ENCODE results near the gene GAS6. TPM values are rescaled to one million over a fixed set of nuclear protein-coding genes. Genes with fewer than 3 reads are reported as not detected.

Gene GAS6
- total RNA-seq, 2 donors from 2014 or later, result 206 to 254 TPM

DNA sequence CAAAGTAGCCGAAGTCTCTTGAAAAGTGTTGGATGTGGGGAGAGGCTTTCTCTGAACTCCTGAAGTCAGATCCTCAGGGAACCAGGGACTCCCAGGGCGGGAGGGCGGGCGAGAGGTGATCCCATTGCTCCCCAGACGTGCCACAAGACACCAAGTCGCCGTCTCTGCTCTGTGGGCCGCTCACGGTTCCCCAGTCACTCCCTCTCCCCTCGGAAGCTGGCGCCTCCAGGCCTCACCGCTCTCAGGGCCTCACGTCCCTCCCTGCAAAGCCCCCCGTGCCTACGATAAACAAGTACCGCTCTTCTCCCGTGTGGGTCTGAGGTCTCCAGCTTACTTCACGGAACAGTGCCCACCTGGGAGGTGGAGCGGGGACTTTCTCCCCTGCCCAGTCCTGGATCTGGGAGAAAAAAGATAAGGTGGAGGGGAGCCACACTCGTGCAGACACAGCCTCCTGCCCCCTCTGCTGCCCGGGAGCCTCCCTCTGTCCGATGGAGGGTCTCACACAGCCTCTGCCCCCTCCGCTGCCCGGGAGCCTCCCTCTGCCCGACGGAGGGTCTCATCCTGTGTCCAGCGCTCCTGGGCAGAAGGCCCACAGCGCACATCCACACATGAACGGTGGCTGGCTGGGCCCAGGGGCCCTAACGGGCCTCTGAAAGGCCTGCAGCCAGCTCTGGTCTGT is 50.7 kb downstream of the GAS6 start:
- peaks cover 0 to 12% of the 10 kb centered on the region in 2 donors for H3K9me3 ChIP-seq
- DNase-seq (ENCODE audit: low spot score), result no peak
- TF ChIP-seq, protein P1, sequence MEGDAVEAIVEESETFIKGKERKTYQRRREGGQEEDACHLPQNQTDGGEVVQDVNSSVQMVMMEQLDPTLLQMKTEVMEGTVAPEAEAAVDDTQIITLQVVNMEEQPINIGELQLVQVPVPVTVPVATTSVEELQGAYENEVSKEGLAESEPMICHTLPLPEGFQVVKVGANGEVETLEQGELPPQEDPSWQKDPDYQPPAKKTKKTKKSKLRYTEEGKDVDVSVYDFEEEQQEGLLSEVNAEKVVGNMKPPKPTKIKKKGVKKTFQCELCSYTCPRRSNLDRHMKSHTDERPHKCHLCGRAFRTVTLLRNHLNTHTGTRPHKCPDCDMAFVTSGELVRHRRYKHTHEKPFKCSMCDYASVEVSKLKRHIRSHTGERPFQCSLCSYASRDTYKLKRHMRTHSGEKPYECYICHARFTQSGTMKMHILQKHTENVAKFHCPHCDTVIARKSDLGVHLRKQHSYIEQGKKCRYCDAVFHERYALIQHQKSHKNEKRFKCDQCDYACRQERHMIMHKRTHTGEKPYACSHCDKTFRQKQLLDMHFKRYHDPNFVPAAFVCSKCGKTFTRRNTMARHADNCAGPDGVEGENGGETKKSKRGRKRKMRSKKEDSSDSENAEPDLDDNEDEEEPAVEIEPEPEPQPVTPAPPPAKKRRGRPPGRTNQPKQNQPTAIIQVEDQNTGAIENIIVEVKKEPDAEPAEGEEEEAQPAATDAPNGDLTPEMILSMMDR (IDR thresholded peaks at IDR 0.05), result no peak
- H3K27ac ChIP-seq, result no peak overlapping the region
- peaks cover 0 to 33% of the 10 kb centered on the region in 2 donors for H3K4me1 ChIP-seq
- H3K27me3 ChIP-seq, result no peaks in the 10 kb centered on the region
- H3K36me3 ChIP-seq, result no peaks in the 10 kb centered on the region
- no peak overlapping the region for H3K4me3 ChIP-seq

DNA sequence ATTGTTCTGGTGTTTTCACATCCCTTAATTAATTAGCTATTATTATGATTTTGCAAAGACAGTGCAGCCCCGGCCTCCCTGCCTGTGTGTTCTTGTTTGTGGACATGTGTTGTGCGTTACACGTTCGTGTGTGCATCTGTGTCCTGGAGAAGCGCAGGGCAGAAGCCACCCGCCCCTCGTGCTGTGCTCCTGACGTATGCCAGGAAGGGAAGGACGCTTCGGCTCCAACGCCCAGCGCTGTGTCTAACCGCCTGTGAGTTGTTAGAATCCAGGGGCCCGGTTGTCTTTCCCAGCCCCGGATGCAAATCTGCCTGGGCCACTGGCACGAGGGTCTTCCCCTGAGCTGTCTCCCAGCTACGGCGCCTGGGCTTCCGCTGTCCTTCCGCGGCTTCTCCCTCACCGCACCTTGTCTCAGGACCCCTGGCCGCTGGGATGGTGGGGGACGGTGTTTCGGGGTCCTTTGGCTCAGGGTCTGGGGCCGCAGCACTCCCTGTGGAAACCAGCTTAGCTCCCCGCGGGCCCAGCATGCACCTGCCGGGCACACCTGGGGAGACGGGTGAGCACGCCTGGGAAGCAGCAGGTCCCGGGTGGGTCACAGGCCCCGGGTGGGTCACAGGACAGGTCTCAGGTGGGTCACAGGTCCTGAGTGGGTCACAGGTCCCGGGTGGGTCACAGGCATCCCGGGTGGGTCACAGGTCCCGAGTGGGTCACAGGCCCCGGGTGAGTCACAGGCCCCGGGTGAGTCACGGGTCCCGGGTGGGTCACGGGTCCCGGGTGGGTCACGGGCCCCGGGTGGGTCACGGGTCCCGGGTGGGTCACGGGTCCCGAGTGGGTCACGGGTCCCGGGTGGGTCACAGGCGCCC is 51.5 kb downstream of the GAS6 start:
- H3K27ac ChIP-seq, result no peak overlapping the region
- DNase-seq (ENCODE audit: low spot score), result no peak
- H3K9me3 ChIP-seq, result peaks cover 0 to 18% of the 10 kb centered on the region in 2 donors
- no peaks in the 10 kb centered on the region for H3K27me3 ChIP-seq
- TF ChIP-seq, protein P1 (IDR thresholded peaks at IDR 0.05), result no peak
- H3K4me3 ChIP-seq, result no peak overlapping the region
- peaks cover 0 to 25% of the 10 kb centered on the region in 2 donors for H3K4me1 ChIP-seq
- H3K36me3 ChIP-seq, result no peaks in the 10 kb centered on the region

DNA sequence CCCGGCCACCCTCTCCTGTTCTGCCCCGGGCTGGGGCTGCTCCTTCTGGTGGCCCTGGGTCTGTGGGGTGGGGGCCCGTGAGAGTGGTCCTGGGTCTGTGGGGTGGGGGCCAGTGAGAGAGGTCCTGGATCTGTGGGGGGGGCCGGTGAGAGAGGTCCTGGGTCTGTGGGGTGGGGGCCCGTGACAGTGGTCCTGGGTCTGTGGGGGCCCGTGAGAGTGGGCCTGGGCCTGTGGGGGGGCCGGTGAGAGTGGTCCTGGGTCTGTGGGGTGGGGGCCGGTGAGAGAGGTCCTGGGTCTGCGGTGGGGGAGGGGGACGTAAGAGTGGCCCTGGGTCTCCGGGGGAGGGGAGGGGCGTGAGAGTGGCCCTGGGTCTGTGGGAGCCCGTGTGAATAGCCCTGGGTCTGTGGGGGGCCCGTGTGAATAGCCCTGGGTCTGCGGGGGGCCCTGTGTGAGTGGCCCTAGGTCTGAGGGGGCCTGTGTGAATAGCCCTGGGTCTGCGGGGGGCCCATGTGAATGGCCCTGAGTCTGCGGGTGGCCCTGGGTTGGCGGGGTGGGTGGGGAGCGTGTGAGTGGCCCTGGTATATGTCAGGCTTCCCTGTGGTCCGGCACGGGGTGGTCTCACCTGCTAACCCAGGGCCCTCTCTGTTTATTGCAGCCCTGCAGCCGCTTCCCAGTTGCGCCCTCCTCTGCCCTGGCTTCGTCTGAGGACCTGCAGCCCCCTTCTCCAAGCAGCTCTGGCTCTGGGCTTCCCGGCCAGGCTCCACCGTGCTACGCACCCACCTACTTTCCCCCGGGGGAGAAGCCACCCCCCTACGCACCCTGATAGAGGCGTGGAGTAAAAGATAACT is 52.6 kb downstream of the GAS6 start:
- Histone ChIP-seq H3K9me3 (peaks cover 0 to 18% of the 10 kb centered on the region in 2 donors), H3K4me3 (no peak overlapping the region), H3K4me1 (peaks cover 0 to 14% of the 10 kb centered on the region in 2 donors), H3K36me3 (no peaks in the 10 kb centered on the region), H3K27me3 (no peaks in the 10 kb centered on the region), H3K27ac (no peak overlapping the region)
- DNase-seq (ENCODE audit: low spot score), result no peak
- TF ChIP-seq, protein P1 (IDR thresholded peaks at IDR 0.05), result no peak

DNA sequence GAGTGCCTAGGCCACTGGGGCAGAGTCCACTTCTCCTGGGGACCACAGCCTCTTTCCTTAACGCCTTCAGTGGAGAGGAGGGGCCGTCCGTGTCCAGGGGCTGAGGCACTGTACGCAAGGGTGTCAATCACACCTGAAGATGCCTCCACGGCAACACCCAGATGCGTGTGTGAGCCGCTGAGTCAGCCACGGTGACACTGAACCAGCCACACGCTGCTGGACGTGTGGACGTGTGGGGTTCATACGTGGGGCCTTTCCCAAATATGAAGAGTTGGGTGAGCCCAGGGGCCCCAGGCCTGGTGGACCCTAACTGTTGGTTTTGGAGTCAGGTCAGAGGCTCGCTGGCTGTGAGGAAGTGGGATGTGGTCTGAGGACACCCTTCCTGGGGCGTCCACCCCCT is 53.2 kb downstream of the GAS6 start:
- no peak for DNase-seq (ENCODE audit: low spot score)
- Histone ChIP-seq H3K36me3 (no peaks in the 10 kb centered on the region), H3K4me1 (peaks cover 0 to 12% of the 10 kb centered on the region in 2 donors), H3K9me3 (peaks cover 0 to 18% of the 10 kb centered on the region in 2 donors), H3K4me3 (no peak overlapping the region), H3K27me3 (no peaks in the 10 kb centered on the region), H3K27ac (no peak overlapping the region)
- TF ChIP-seq, protein P1 (IDR thresholded peaks at IDR 0.05), result no peak

DNA sequence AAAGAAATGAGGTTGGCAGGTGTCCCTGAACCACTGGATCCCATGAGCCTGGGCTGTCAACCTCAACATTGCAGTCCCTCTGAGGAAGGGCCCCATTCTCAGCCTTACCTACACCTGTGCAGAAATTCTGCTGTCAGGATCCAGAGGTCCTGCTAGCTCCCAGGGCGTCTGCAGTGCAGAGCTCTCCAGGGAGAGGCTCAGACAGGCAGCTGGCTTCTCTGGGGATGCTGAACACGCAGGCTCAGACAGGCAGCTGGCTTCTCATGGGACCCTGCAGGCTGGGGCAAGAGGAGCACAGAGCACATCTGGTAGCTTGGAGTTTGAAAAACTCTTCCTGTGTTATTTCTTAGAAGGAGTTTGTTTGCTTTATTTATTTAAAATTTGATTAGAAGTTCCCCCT is 53.9 kb downstream of the GAS6 start:
- H3K4me3 ChIP-seq, result no peak overlapping the region
- no peaks in the 10 kb centered on the region for H3K27me3 ChIP-seq
- no peak overlapping the region for H3K27ac ChIP-seq
- H3K9me3 ChIP-seq, result peaks cover 0 to 18% of the 10 kb centered on the region in 2 donors
- peaks cover 0 to 12% of the 10 kb centered on the region in 2 donors for H3K4me1 ChIP-seq
- H3K36me3 ChIP-seq, result no peaks in the 10 kb centered on the region
- DNase-seq (ENCODE audit: low spot score), result no peak
- TF ChIP-seq, protein P1 (IDR thresholded peaks at IDR 0.05), result no peak

All from right atrium auricular region (tissue), 2 donors.